GM12878 (cell line): ENCODE results near the gene NUAK1. TPM values are rescaled to one million over a fixed set of nuclear protein-coding genes. Genes with fewer than 3 reads are reported as not detected.

ENCODE experiments used
- ATAC-seq: fragments of 200-7000 bp; cut with Tn5 transposase; 3 replicates; pipeline ENCODE4 v1.9.1; 2020; ENCODE audit warnings: mild to moderate bottlenecking, moderate library complexity
- BruUV-seq: library from RNA; stranded (reverse); fragments of 400-500 nt; replicated peaks from 2 replicates; lab custom pipeline; 2021; lab: Mats Ljungman, UMichigan
- CTCF ChIA-PET: fragments of 300-600 bp; sonication (Branson Sonifier 250); formaldehyde crosslinking; extraction: SDS; loops from one replicate; lab custom pipeline; 2021; ENCODE audit warnings: inconsistent platforms; lab: Yijun Ruan, JAX
- POLR2A ChIA-PET: fragments of 350-600 bp; formaldehyde crosslinking; extraction: SDS; loops from one replicate; lab custom pipeline; 2021; ENCODE audit warnings: inconsistent platforms; lab: Charles Lee
- RAD21 ChIA-PET: fragments of 300-600 bp; sonication (Branson Sonifier 250); formaldehyde crosslinking; loops from one replicate; lab custom pipeline; 2023; ENCODE audit warnings: antibody characterized with exemption; ENCODE audit not compliant: unreplicated experiment; lab: Charles Lee
- SMC1A ChIA-PET: fragments of 300-600 bp; sonication (Branson Sonifier 250); formaldehyde crosslinking; loops from one replicate; lab custom pipeline; 2023; ENCODE audit not compliant: unreplicated experiment, uncharacterized antibody; lab: Charles Lee
- DNase-seq: peaks from one replicate; pipeline ENCODE4 v3.0.0-alpha.2; 2011; ENCODE audit warnings: low read depth, low spot score
- FAIRE-seq: peaks from 3 replicates; lab custom pipeline; 2011; peaks lifted over from hg19 to GRCh38; lab: Jason Lieb, UNC
- H2AFZ ChIP-seq: 2 replicates; pipeline ENCODE4 v1.6.0; 2011; ENCODE audit warnings: low read depth, low read length, control low read depth; ENCODE audit not compliant: control insufficient read depth
- H3K27ac ChIP-seq: 2 replicates; pipeline ENCODE4 v1.5.1; 2011; ENCODE audit warnings: control low read depth; ENCODE audit not compliant: control insufficient read depth, insufficient read depth
- H3K27me3 ChIP-seq, 2 experiments: replicated peaks in 1 of 2; 2 replicates each; pipeline versions ENCODE4 v1.6.0 to v1.6.1; 2011; ENCODE audit warnings: low read length in 1 of 2; ENCODE audit not compliant: control insufficient read depth in 2 of 2, insufficient read depth in 2 of 2
- H3K36me3 ChIP-seq, 2 experiments: 2 replicates each; pipeline ENCODE4 v1.5.1; 2011; ENCODE audit warnings: low read length in 1 of 2; ENCODE audit not compliant: control insufficient read depth in 2 of 2, insufficient read depth in 2 of 2
- H3K4me1 ChIP-seq: 2 replicates; pipeline ENCODE4 v1.6.1; 2011; ENCODE audit warnings: mild to moderate bottlenecking, low read length, moderate library complexity, mixed read lengths; ENCODE audit not compliant: control insufficient read depth, insufficient read depth
- H3K4me2 ChIP-seq: 2 replicates; pipeline ENCODE4 v1.6.0; 2011; ENCODE audit warnings: control low read depth; ENCODE audit not compliant: control insufficient read depth, insufficient read depth
- H3K4me3 ChIP-seq: fragments of 200-600 bp; sonication (generic); 2 replicates; pipeline ENCODE4 v1.5.1; 2016
- H3K79me2 ChIP-seq: 2 replicates; pipeline ENCODE4 v1.6.0; 2011; ENCODE audit warnings: low read length; ENCODE audit not compliant: control insufficient read depth, insufficient read depth
- H3K9ac ChIP-seq: 2 replicates; pipeline ENCODE4 v1.8.0; 2011; ENCODE audit warnings: low read length, control low read depth, mixed read lengths; ENCODE audit not compliant: control insufficient read depth, insufficient read depth
- H3K9me3 ChIP-seq: replicated peaks from 3 replicates; pipeline ENCODE4 v1.5.1; 2011; ENCODE audit warnings: mild to moderate bottlenecking, low read length; ENCODE audit not compliant: control insufficient read depth, insufficient read depth
- H4K20me1 ChIP-seq: 2 replicates; pipeline ENCODE4 v1.6.0; 2011; ENCODE audit not compliant: control insufficient read depth, insufficient read depth
- ATF3 ChIP-seq: IDR thresholded peaks from 2 replicates; pipeline ENCODE4 v1.6.1; 2011; ENCODE audit warnings: low read depth, mild to moderate bottlenecking, low read length, moderate library complexity, borderline replicate concordance; ENCODE audit errors: extremely low read depth
- BCL3 ChIP-seq: IDR thresholded peaks from 2 replicates; pipeline ENCODE4 v1.6.1; 2011; ENCODE audit warnings: borderline replicate concordance, low read depth, mild to moderate bottlenecking, moderate library complexity, low read length; ENCODE audit not compliant: insufficient read depth, poor library complexity, severe bottlenecking
- E2F4 ChIP-seq: IDR thresholded peaks from 2 replicates; pipeline ENCODE4 v1.6.1; 2012; ENCODE audit warnings: low read depth, low read length, improper control_type of control experiment
- E2F8 ChIP-seq: fragments of 450-650 bp; IDR thresholded peaks from 2 replicates; pipeline ENCODE4 v1.6.1; 2018; ENCODE audit warnings: mild to moderate bottlenecking, low read depth, moderate library complexity; ENCODE audit not compliant: partially characterized antibody
- GATAD2B ChIP-seq: fragments of 450-650 bp; conservative IDR thresholded peaks from 2 replicates; pipeline ENCODE4 v1.6.1; 2017; ENCODE audit warnings: low read depth, mild to moderate bottlenecking, moderate library complexity
- NFYB ChIP-seq: IDR thresholded peaks from 2 replicates; pipeline ENCODE4 v1.6.1; 2011; ENCODE audit warnings: low read depth, mild to moderate bottlenecking, low read length, improper control_type of control experiment, moderate library complexity; ENCODE audit not compliant: insufficient read depth
- POLR2A ChIP-seq: IDR thresholded peaks from 2 replicates; pipeline ENCODE4 v1.6.1; 2011; ENCODE audit warnings: low read depth, mild to moderate bottlenecking, low read length
- RBBP5 ChIP-seq: fragments of 200-600 bp; sonication (generic); conservative IDR thresholded peaks from 2 replicates; pipeline ENCODE4 v1.6.1; 2016
- RCOR1 ChIP-seq: conservative IDR thresholded peaks from 2 replicates; pipeline ENCODE4 v1.6.1; 2012; ENCODE audit warnings: low read depth, low read length, improper control_type of control experiment
- RELB ChIP-seq: fragments of 450-650 bp; IDR thresholded peaks from 2 replicates; pipeline ENCODE4 v1.6.1; 2017; ENCODE audit warnings: low read depth, mild to moderate bottlenecking, moderate library complexity
- TARDBP ChIP-seq: IDR thresholded peaks from 2 replicates; pipeline ENCODE4 v1.6.1; 2016; ENCODE audit warnings: borderline replicate concordance
- ZBTB33 ChIP-seq: fragments of 450-650 bp; IDR thresholded peaks from 2 replicates; pipeline ENCODE4 v1.6.1; 2017; ENCODE audit warnings: mild to moderate bottlenecking
- WGBS: methylation state at CpG from one replicate; pipeline ENCODE4 v1.1.6; 2016; ENCODE audit warnings: low lambda C conversion rate; ENCODE audit not compliant: insufficient replicate concordance, insufficient coverage; ENCODE audit errors: missing lambda C conversion rate; 5-methylcytosine and 5-hydroxymethylcytosine counted together
- in situ Hi-C: fragments of 300-500 bp; cut with MboI; formaldehyde crosslinking; loops from 9 replicates; pipeline ENCODE4 v1.14.3; 2018; ENCODE audit warnings: mixed read lengths
- intact Hi-C: fragments of 100-400 bp; cut with micrococcal nuclease; formaldehyde crosslinking; loops from one replicate; pipeline ENCODE4 v1.14.2; 2022; ENCODE audit not compliant: unreplicated experiment
- polyA plus RNA-seq, 11 experiments: library from polyadenylated mRNA; depleted of rRNA in 4 of 11; unstranded in 6 of 11; stranded (reverse) in 5 of 11; fragments of >200 nt; fragmentation: Nextera tagmentation in 4 of 11; fragmentation: Illumina TruSeq in 1 of 11; extraction: Ambion mirVana in 4 of 11; extraction: Trizol in 1 of 11; gene quantifications; 1 replicate in 1 of 11; 2 replicates in 10 of 11; pipeline versions ENCODE4 v1.2.1 to v1.2.3, GENCODE V29; 2011 to 2016; ENCODE audit warnings: inconsistent platforms in 2 of 11, missing spikeins in 2 of 11, low read depth in 1 of 11
- total RNA-seq, 4 experiments: library from RNA; depleted of rRNA in 3 of 4; stranded (reverse); fragments of >200 nt in 3 of 4; fragmentation: Illumina TruSeq in 1 of 4; extraction: Trizol in 1 of 4; gene quantifications; 2 replicates each; pipeline versions ENCODE4 v1.2.1 to v1.2.3, GENCODE V29; 2013 to 2021

NUAK1 gene
- total and polyA plus RNA-seq, 10 of the 15 experiments (the other 5 are each of a cell fraction or from before 2014, with no cell fraction given): 0.03 to 0.42 (median 0.08) TPM; not detected in 2

- TF ChIP-seq E2F8: no peak
- TF ChIP-seq E2F4: no peak
- TF ChIP-seq POLR2A: no peak
- TF ChIP-seq RBBP5: no peak
- no peak for TF ChIP-seq ATF3
These were observed 59.5 kb downstream of the NUAK1 start (continued) for GRCh38 chr12:106079148-106079738.

GRCh38 chr12:106078358-106079010, 60.3 kb downstream of the NUAK1 start:
- RAD21 ChIA-PET: no interaction called here
- BruUV-seq: no TSS peak
- no peak overlapping the region for H3K4me2 ChIP-seq
- no peak for TF ChIP-seq ZBTB33
- no peak for TF ChIP-seq RELB
- TF ChIP-seq TARDBP: no peak
- TF ChIP-seq BCL3: no peak
- no peak for TF ChIP-seq RCOR1
- no peak for TF ChIP-seq NFYB
- TF ChIP-seq GATAD2B: no peak

More at GRCh38 chr12:106078358-106079010, 60.3 kb downstream of the NUAK1 start:
- H3K27ac ChIP-seq: no peak overlapping the region
- H3K36me3 ChIP-seq: no peaks in the 10 kb centered on the region
- CTCF ChIA-PET: no interaction called here
- H3K4me1 ChIP-seq: no peaks in the 10 kb centered on the region
- no peaks in the 10 kb centered on the region for H3K9me3 ChIP-seq
- ATAC-seq (no peak), DNase-seq (no peak), FAIRE-seq (no peak)
- no peak overlapping the region for H2AFZ ChIP-seq
- no peak overlapping the region for H3K9ac ChIP-seq
- no peak overlapping the region for H3K4me3 ChIP-seq
- SMC1A ChIA-PET: no interaction called here
- no peaks in the 10 kb centered on the region for H3K79me2 ChIP-seq
- 64% methylated on average over 10 of the region's 10 CpGs for WGBS
- in situ Hi-C loops: no loop called here
- no peaks in the 10 kb centered on the region; the same call in 1 of the 2 replicates for H4K20me1 ChIP-seq
- POLR2A ChIA-PET: no interaction called here
- peaks cover 0 to 4% of the 10 kb centered on the region in 2 experiments; a peak in 1 of 4 replicates for H3K27me3 ChIP-seq
- intact Hi-C loops: no loop called here
